HEK293 (cell line): ENCODE measurements around the gene EYS.

ENCODE experiments used
- CTCF ChIA-PET: fragments of 350-600 bp; formaldehyde crosslinking; extraction: SDS; loops from one replicate; lab custom pipeline; 2021; ENCODE audit warnings: antibody characterized with exemption; lab: Yijun Ruan, JAX
- POLR2A ChIA-PET: fragments of 300-600 bp; formaldehyde crosslinking; extraction: SDS; loops from one replicate; lab custom pipeline; 2020; ENCODE audit warnings: antibody characterized with exemption, inconsistent platforms; lab: Yijun Ruan, JAX
- H3K27ac ChIP-seq: fragments of 200-500 bp; sonication (Bioruptor generic); 2 replicates; pipeline ENCODE4 v1.5.1; 2014; ENCODE audit warnings: low read depth, low read length, control low read depth, inconsistent platforms; ENCODE audit errors: extremely low read depth
- H3K36me3 ChIP-seq, 2 experiments: fragments of 200-500 bp in 1 of 2; sonication (Bioruptor generic) in 1 of 2; 1 replicate in 1 of 2; 2 replicates in 1 of 2; pipeline ENCODE4 v1.5.1; 2014 to 2017; ENCODE audit warnings: inconsistent platforms in 2 of 2, low read length in 2 of 2; ENCODE audit not compliant: control insufficient read depth in 2 of 2, insufficient read depth in 1 of 2
- H3K4me1 ChIP-seq: fragments of 200-500 bp; sonication (Bioruptor generic); 2 replicates; pipeline ENCODE4 v1.5.1; 2014; ENCODE audit warnings: mild to moderate bottlenecking, low read length, inconsistent platforms; ENCODE audit not compliant: control insufficient read depth, insufficient read depth
- H3K4me3 ChIP-seq: 2 replicates; pipeline ENCODE4 v1.5.1; 2011; ENCODE audit warnings: low read depth, mild to moderate bottlenecking, control low read depth, low read length, moderate library complexity
- H3K9me3 ChIP-seq: fragments of 200-500 bp; sonication (Bioruptor generic); 2 replicates; pipeline ENCODE4 v1.5.1; 2014; ENCODE audit warnings: low read depth, low read length, inconsistent platforms; ENCODE audit not compliant: control insufficient read depth, insufficient read depth
- BCL6B ChIP-seq: fragments of 450-650 bp; formaldehyde crosslinking; IDR thresholded peaks from 2 replicates; pipeline ENCODE4 v1.5.1; 2017; ENCODE audit warnings: missing biosample characterization, missing genetic modification characterization
- GLI4 ChIP-seq: fragments of 450-650 bp; formaldehyde crosslinking; IDR thresholded peaks from 2 replicates; pipeline ENCODE4 v1.5.1; 2016; ENCODE audit warnings: missing biosample characterization, missing genetic modification characterization
- KLF8 ChIP-seq: fragments of 450-650 bp; formaldehyde crosslinking; IDR thresholded peaks from 2 replicates; pipeline ENCODE4 v1.5.1; 2016; ENCODE audit warnings: missing biosample characterization, missing genetic modification characterization
- OVOL3 ChIP-seq: fragments of 450-650 bp; formaldehyde crosslinking; IDR thresholded peaks from 2 replicates; pipeline ENCODE4 v1.5.1; 2016; ENCODE audit warnings: missing biosample characterization, missing genetic modification characterization
- PATZ1 ChIP-seq: fragments of 450-650 bp; formaldehyde crosslinking; IDR thresholded peaks from 2 replicates; pipeline ENCODE4 v1.5.1; 2016; ENCODE audit warnings: missing biosample characterization, missing genetic modification characterization
- RBAK ChIP-seq: fragments of 450-650 bp; formaldehyde crosslinking; IDR thresholded peaks from 2 replicates; pipeline ENCODE4 v1.5.1; 2016; ENCODE audit warnings: missing biosample characterization, missing genetic modification characterization
- SALL2 ChIP-seq: fragments of 450-650 bp; formaldehyde crosslinking; IDR thresholded peaks from 2 replicates; pipeline ENCODE4 v1.5.0; 2017; ENCODE audit warnings: missing biosample characterization, mild to moderate bottlenecking, missing genetic modification characterization, borderline replicate concordance
- SETDB1 ChIP-seq: IDR thresholded peaks from one replicate; pipeline ENCODE4 v1.6.1; 2017; ENCODE audit warnings: mild to moderate bottlenecking, low read length, moderate library complexity, mixed read lengths; ENCODE audit not compliant: insufficient read length
- ZBTB49 ChIP-seq: fragments of 450-650 bp; formaldehyde crosslinking; IDR thresholded peaks from 2 replicates; pipeline ENCODE4 v1.5.1; 2016; ENCODE audit warnings: missing biosample characterization, missing genetic modification characterization, low read depth
- ZEB2 ChIP-seq: fragments of 450-650 bp; formaldehyde crosslinking; IDR thresholded peaks from 2 replicates; pipeline ENCODE4 v1.5.1; 2016; ENCODE audit warnings: missing biosample characterization, missing genetic modification characterization
- ZNF140 ChIP-seq: fragments of 450-650 bp; formaldehyde crosslinking; IDR thresholded peaks from 2 replicates; pipeline ENCODE4 v1.5.1; 2016; ENCODE audit warnings: missing biosample characterization, missing genetic modification characterization
- ZNF148 ChIP-seq: fragments of 450-650 bp; formaldehyde crosslinking; IDR thresholded peaks from 2 replicates; pipeline ENCODE4 v1.5.0; 2017; ENCODE audit warnings: missing biosample characterization, missing genetic modification characterization, borderline replicate concordance
- ZNF223 ChIP-seq: fragments of 450-650 bp; formaldehyde crosslinking; IDR thresholded peaks from 2 replicates; pipeline ENCODE4 v1.5.1; 2016; ENCODE audit warnings: missing biosample characterization, missing genetic modification characterization
- ZNF239 ChIP-seq: fragments of 450-650 bp; formaldehyde crosslinking; IDR thresholded peaks from 2 replicates; pipeline ENCODE4 v1.5.1; 2016; ENCODE audit warnings: missing biosample characterization, missing genetic modification characterization
- ZNF324 ChIP-seq: fragments of 450-650 bp; formaldehyde crosslinking; IDR thresholded peaks from 2 replicates; pipeline ENCODE4 v1.5.1; 2016; ENCODE audit warnings: missing biosample characterization, missing genetic modification characterization
- ZNF416 ChIP-seq: fragments of 450-650 bp; formaldehyde crosslinking; IDR thresholded peaks from 2 replicates; pipeline ENCODE4 v1.5.1; 2016; ENCODE audit warnings: missing biosample characterization, missing genetic modification characterization
- ZNF423 ChIP-seq: fragments of 450-650 bp; formaldehyde crosslinking; IDR thresholded peaks from 2 replicates; pipeline ENCODE4 v1.5.1; 2016; ENCODE audit warnings: missing biosample characterization, missing genetic modification characterization
- ZNF426 ChIP-seq: fragments of 450-650 bp; formaldehyde crosslinking; IDR thresholded peaks from 2 replicates; pipeline ENCODE4 v1.5.1; 2017; ENCODE audit warnings: missing biosample characterization, missing genetic modification characterization, mild to moderate bottlenecking, inconsistent platforms, moderate library complexity
- ZNF433 ChIP-seq: fragments of 450-650 bp; formaldehyde crosslinking; IDR thresholded peaks from 2 replicates; pipeline ENCODE4 v1.5.1; 2016; ENCODE audit warnings: missing biosample characterization, missing genetic modification characterization, low read depth
- ZNF510 ChIP-seq: fragments of 450-650 bp; formaldehyde crosslinking; IDR thresholded peaks from 2 replicates; pipeline ENCODE4 v1.5.1; 2018; ENCODE audit warnings: mild to moderate bottlenecking, missing genetic modification characterization, missing biosample characterization; ENCODE audit not compliant: insufficient replicate concordance
- ZNF558 ChIP-seq: fragments of 450-650 bp; formaldehyde crosslinking; IDR thresholded peaks from 2 replicates; pipeline ENCODE4 v1.5.1; 2016; ENCODE audit warnings: missing biosample characterization, missing genetic modification characterization
- ZNF571 ChIP-seq: fragments of 450-650 bp; formaldehyde crosslinking; IDR thresholded peaks from 2 replicates; pipeline ENCODE4 v1.5.0; 2017; ENCODE audit warnings: missing biosample characterization, missing genetic modification characterization
- ZNF621 ChIP-seq: fragments of 450-650 bp; formaldehyde crosslinking; IDR thresholded peaks from 2 replicates; pipeline ENCODE4 v1.5.1; 2017; ENCODE audit warnings: missing biosample characterization, missing genetic modification characterization
- ZNF623 ChIP-seq: fragments of 450-650 bp; formaldehyde crosslinking; IDR thresholded peaks from 2 replicates; pipeline ENCODE4 v1.5.1; 2016; ENCODE audit warnings: missing biosample characterization, missing genetic modification characterization
- ZNF654 ChIP-seq: fragments of 450-650 bp; formaldehyde crosslinking; IDR thresholded peaks from 2 replicates; pipeline ENCODE4 v1.5.1; 2016; ENCODE audit warnings: low read depth, missing biosample characterization, missing genetic modification characterization
- ZNF747 ChIP-seq: fragments of 450-650 bp; formaldehyde crosslinking; IDR thresholded peaks from 2 replicates; pipeline ENCODE4 v1.5.1; 2016; ENCODE audit warnings: missing biosample characterization, missing genetic modification characterization
- ZNF76 ChIP-seq: fragments of 450-650 bp; formaldehyde crosslinking; IDR thresholded peaks from 2 replicates; pipeline ENCODE4; 2016; ENCODE audit warnings: low read depth, missing biosample characterization, missing genetic modification characterization, borderline replicate concordance
- ZNF792 ChIP-seq: fragments of 450-650 bp; formaldehyde crosslinking; IDR thresholded peaks from 2 replicates; pipeline ENCODE4 v1.5.1; 2016; ENCODE audit warnings: missing biosample characterization, missing genetic modification characterization
- ZSCAN30 ChIP-seq: fragments of 450-650 bp; IDR thresholded peaks from 2 replicates; pipeline ENCODE4 v1.5.1; 2018; ENCODE audit warnings: missing biosample characterization, mild to moderate bottlenecking, missing genetic modification characterization, moderate library complexity

The EYS gene

GRCh38 chr6:63864671-63865318 is 1842.2 kb downstream of the EYS start:
- Histone ChIP-seq H3K4me3 (no peak overlapping the region), H3K4me1 (no peaks in the 10 kb centered on the region), H3K36me3 (no peaks in the 10 kb centered on the region), H3K9me3 (no peaks in the 10 kb centered on the region), H3K27ac (no peak overlapping the region)
- ChIA-PET POLR2A (no interaction called here), CTCF (interaction anchor here (0.6 to 1.2 kb wide), 4 partner anchors 12 to 378 kb away, joined by 3 to 4 read pairs (median 4); no protein-coding TSS in a partner anchor)
- no peak for TF ChIP-seq ZNF76 (tag by site-specific recombination)
- no peak for TF ChIP-seq ZNF426 (tag by site-specific recombination)
- no peak for TF ChIP-seq ZNF148 (tag by site-specific recombination)
- TF ChIP-seq ZNF747, result no peak
- TF ChIP-seq GLI4 (tag by site-specific recombination), result no peak
- no peak for TF ChIP-seq ZNF223 (tag by site-specific recombination)
- no peak for TF ChIP-seq SALL2 (tag by site-specific recombination)
- no peak for TF ChIP-seq ZNF324 (tag by site-specific recombination)
- no peak for TF ChIP-seq ZEB2 (tag by site-specific recombination)
- TF ChIP-seq ZNF416 (tag by site-specific recombination), result no peak
- TF ChIP-seq ZBTB49 (tag by site-specific recombination), result no peak
- TF ChIP-seq ZNF621 (tag by site-specific recombination), result no peak
- TF ChIP-seq ZSCAN30 (tag by site-specific recombination), result no peak
- no peak for TF ChIP-seq OVOL3 (tag by site-specific recombination)
- no peak for TF ChIP-seq ZNF239 (tag by site-specific recombination)

- ChIA-PET POLR2A (no interaction called here), CTCF (interaction anchor here (1.0 to 1.2 kb wide), 3 partner anchors 12 to 62 kb away, joined by 3 to 4 read pairs (median 4); no protein-coding TSS in a partner anchor)
- Histone ChIP-seq H3K27ac (no peak overlapping the region), H3K4me1 (no peaks in the 10 kb centered on the region), H3K9me3 (no peaks in the 10 kb centered on the region), H3K36me3 (no peaks in the 10 kb centered on the region), H3K4me3 (no peak overlapping the region)
- TF ChIP-seq ZNF140 (tag by site-specific recombination), result no peak
- TF ChIP-seq ZNF426 (tag by site-specific recombination), result no peak
- TF ChIP-seq PATZ1 (tag by site-specific recombination), result no peak
- no peak for TF ChIP-seq ZNF433 (tag by site-specific recombination)
- TF ChIP-seq ZNF510 (tag by site-specific recombination), result no peak
- TF ChIP-seq ZNF571, result no peak
- no peak for TF ChIP-seq ZNF558 (tag by site-specific recombination)
- no peak for TF ChIP-seq BCL6B (tag by site-specific recombination)
- no peak for TF ChIP-seq SETDB1
- no peak for TF ChIP-seq ZNF623 (tag by site-specific recombination)
- TF ChIP-seq ZNF654 (tag by site-specific recombination), result no peak
- TF ChIP-seq ZNF792 (tag by site-specific recombination), result no peak
- TF ChIP-seq KLF8 (tag by site-specific recombination), result no peak
- TF ChIP-seq RBAK (tag by site-specific recombination), result no peak
- TF ChIP-seq ZNF423 (tag by site-specific recombination), result no peak
Measured at GRCh38 chr6:63864061-63864460, 1843.0 kb downstream of the EYS start.
